HG02588 (cell line): Measurements from ENCODE around the gene ARHGAP22.

Experiments
- ATAC-seq: cut with Tn5 transposase; IDR thresholded peaks from one replicate; pipeline ENCODE4 v1.9.1; 2021; ENCODE audit warnings: mild to moderate bottlenecking, moderate library complexity; ENCODE audit not compliant: unreplicated experiment

The ARHGAP22 gene

DNA sequence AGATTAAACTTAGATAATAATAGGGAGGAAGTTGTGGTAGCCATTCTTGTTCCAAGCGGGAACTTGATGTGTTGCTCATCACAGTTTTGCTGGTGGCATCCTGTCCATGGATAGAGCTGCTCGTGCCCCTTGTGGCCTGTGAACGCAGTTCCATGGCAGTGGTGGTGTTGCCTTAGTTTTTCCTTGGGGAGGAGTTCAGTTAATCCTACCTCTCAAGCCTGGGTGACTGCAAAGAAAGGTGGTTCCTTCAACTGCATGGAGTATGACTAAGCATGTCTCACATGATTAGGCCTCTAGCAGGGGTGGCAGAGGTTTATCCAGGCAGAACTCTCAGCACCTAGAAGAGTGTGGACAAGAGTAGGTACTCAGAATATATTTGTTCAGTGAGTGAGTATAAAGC, 198.7 kb downstream of the ARHGAP22 start:
- no peak for ATAC-seq

DNA sequence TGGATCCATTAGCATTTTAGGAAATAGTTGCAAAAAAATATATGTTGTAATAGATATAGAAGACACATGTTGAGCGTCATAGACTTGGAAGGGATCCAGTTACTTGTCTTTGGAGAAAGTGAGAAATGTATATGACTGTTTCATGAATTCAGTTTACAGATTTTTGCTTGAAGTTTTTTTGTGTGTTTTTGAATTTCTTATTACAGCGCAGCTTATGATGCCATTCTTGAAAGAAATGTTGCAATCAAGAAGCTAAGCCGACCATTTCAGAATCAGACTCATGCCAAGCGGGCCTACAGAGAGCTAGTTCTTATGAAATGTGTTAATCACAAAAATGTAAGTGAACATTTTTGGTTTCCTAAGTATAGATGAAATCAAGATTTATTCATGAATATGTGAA, 200.2 kb downstream of the ARHGAP22 start:
- ATAC-seq, result no peak

DNA sequence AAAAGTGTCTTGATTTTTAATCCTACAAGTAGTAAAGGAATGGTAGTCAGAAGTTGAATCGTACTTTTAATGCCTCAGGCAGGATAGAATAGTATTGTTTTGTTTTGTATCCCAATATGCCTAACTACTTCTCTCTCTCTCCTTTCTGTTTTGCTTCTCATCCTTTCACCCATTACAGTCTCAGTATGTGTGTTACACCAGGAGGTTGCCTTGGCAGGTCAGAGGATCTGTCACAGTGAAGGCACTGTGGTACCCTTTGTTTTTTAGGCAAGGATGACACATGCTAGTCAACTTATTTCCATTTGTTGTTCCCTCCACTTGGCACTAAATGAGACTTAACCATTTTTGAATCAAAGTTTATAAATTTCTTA, 204.0 kb downstream of the ARHGAP22 start:
- ATAC-seq, result no peak

DNA sequence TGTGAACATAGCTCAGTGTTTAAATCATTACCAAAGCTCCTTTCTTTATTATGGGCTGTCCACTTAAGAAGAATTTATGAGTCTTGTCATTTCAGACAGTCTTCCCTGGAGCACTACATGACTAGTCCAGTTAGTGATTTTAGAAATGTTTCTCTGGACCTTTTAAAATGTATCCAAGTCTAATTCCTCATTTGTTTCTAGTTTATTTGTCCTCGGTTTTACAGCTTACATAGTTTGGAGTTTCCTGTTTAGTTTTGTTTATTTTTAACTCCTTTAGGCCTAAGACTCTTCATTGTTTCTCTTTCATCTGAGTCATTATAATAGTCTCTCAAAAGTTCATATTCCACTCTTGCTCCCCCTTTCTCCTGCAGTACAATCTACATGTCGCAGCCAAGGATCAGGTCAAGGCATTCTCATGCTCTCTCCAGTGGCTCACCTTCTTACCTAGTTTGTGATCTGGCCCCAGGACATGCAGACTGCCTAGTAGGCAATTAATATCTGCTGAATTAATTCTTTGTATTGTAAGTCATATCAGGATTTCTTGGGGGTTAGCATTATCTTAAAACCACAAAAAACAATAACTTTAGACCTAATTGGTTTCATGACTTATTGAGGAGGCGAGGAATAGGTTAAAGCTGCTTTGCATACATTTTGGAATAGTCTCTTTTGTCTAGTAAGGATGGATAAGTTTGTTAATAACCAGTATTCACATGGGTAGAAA, 204.6 kb downstream of the ARHGAP22 start:
- ATAC-seq, result no peak

DNA sequence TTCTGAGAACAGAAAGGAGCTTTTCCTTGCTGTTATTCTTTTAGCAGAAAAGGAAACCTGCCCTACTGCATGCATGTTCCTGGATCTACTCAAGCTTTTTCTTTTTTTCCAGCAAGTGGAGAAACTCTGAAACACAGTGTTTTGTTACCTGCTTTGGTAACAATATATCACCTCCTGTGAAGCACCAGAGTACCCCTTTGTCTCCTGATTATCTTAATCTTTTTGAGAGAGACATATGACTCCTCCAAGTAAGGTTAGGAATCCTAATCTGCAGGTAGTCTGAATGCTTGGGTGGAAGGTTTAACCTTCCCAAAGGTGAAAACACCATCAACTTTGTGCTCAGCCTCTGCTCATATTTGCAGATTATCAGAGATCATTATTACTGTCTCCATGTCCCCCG, 205.3 kb downstream of the ARHGAP22 start:
- no peak for ATAC-seq

DNA sequence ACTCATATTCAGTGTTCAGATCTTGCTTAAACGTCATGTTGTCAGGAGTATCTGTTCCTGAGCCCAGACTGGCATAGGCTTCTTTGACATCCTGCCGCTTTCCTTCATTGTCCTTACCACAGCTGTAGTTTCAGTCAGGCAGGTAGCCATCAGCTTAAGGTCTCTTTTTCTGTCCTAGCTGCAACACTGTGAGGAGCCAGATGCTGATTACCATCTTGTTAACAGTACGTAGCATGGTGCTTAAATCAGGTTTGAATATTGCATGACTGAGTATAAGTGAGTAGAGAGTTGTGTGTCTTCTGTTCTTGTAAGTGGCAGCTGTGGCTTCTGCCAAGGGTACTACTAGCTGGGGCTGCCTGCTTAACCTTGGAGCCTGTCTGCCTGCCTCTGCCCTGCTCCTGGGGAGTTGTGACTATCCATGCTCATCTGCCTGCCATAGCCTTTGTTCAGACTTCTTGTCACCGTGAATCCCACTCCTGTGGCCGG, 205.8 kb downstream of the ARHGAP22 start:
- ATAC-seq, result no peak

DNA sequence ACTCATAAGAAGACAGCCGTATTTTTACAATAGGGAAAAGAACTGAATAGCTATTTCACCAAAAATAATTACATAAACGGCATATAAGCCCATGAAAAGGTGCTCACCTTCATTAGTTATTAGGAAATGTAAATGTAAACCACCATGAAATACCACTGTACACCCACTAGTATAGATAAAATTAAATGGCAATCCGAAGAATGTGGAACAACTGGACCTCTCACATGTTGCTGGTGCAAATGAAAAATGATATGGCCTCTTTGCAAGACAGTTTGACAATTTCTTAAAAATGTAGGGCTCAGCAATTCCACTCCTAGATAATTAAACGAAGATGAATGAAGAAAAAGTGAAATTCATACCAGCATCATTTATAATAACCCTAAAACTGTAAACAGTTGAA, 206.6 kb downstream of the ARHGAP22 start:
- no peak for ATAC-seq
